HG02938 (cell line): ENCODE data around the gene GAN.
A peak's percentile ranks its signal among the peaks of the same experiment; 100 is the strongest.
"Not testable (repeated sequence)": the region's sequence is repeated elsewhere in the genome, so short reads cannot be mapped to it uniquely, and the experiment has no call there.

Experiments used
- ATAC-seq: cut with Tn5 transposase; IDR thresholded peaks from one replicate; pipeline ENCODE4 v1.9.1; 2021; ENCODE audit warnings: mild to moderate bottlenecking, moderate library complexity; ENCODE audit not compliant: unreplicated experiment

GAN gene

DNA sequence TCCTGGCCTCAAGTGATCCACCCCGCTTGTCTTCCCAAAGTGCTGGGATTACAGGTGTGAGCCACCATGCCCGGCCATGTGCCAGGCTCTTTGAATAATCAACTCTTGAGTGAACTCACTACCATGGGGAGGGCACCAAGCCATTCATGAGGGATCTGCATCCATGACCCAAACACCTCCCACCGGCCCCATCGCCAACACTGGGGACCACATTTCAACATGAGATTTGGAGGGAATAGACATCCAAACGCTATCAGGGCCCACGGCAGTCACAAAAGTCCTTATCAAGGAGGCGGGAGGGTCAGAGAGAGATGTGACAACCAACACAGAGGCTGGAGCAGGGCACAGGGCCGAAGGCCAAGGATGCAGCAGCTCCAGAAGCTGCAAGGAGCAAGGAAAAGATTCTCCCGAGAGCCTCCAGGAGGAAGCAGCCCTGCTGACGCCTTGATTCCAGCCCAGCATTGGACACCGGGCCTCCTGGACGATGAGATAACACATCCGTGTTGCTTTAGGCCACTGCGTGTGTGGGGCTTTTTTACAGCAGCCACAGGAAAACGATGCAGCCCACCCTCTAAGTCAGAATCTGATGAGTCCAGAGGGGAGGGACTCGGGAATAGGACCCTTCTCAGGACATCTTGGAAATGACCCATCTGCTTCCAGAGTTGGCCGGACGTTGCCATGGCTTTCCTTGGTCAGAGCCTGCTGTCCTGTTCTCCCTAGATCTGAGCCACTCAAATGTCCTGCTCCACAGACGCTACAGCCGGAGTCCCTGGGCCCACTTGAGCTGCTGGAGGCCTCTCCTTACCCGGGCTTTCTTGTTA is 82.5 kb downstream of the GAN start:
- no peak for ATAC-seq

DNA sequence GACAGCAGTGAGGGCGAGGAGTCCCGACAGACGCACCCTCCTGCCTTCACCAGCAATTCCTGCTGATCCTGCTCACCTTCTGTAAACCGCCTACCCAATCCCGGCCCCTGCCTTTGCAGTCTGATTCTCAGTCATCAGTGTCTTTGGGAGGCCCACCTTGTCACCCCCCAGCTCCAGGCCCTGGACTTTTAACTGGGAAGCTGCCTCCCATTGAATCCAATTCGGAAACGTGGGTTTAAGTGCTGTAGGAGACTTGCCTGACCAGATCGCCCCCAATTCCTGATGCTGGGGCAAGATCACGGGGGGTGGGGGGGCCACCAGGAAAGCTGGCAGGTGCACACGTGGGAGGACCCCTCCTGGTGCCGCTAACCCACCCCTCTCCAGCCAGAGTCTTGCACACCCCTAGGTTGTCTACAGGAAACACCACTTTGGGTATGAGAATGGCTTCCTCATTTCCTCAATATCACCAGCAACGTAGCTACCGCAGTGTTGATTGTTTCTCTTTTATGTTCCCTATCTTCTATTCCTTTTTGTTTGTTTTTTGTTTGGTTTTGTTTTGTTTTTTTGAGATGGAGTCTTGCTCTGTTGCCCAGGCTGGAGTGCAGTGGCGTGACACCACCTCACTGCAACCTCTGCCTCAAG is 83.2 kb downstream of the GAN start:
- no peak for ATAC-seq

DNA sequence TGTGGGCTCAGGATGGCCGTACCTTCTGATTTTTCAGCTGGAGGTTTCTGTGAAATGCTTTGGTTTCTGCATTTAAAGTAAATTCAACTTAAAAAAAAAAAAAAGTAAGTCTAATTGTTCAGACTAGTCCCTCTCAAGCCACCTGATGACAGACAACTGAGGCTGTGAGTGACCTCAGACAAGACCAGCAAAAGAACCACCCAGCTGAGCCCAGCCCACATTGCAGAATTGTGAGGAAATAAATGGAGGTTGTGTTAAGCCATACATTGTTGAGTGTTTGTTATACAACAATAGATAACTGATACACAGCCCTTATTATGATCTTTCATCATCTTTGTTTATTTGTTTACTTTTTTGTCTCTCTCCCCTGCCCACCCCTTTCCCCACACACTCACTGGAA is 85.1 kb downstream of the GAN start:
- no peak for ATAC-seq

DNA sequence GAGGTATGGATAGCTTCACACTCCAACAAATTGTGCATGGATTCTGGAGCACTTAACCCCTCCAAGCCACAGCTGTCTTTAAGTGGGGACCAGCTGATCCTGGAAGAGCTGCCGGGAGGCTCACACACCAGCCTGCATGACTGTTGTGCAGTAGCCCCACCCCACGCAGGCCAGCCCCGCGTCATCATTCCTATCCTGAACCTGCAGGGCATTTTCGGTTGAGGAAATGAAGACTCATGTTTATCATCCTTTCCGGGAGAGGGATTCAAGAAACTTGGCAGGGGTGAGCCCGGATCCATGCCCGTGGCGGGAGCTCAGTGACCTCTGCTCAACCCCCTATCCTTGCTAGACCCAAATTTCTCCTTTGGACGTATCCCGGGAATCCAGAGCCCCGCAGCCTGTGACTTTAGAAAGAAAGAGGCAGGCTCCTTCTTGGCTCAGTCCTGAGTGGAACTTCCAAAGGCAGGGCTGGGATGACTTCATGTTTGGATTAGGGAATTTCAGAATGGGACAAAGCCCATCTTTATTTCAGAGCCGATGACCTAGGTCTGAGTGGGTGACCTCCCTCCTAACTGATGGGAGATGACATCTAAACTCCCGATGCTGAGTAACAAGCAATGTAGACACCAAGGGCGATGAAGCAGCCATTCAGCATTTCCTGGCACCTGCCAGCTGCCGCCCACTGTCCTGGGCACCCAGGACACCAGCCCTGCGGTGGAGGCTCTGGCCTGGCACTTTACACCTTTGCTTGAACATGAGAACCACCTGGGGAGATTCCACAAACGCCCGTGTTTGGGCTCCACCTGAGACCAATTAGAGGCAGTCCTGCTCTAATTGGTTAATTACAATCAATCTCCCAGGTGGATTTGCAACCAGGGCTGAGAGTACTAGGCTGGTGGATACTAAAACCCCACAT is 86.5 kb downstream of the GAN start:
- no peak for ATAC-seq

DNA sequence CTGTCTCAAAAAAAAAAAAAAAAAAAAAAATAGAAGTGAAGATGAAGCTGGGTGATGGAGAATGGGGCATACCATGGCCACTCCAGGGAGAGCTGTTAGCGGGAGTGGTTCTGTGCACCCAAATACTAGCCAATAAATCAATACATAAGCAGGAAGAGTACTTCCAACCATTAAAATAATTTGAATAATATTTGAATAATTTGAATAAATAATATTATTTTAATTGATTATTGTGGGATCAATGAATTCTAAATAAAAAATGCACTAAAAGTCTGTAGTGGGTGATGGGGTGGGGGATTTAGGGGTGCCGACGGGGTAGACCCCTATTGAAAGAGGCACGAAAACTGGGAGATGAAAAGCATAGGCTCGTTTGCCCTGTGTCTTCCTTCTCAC is 88.4 kb downstream of the GAN start:
- no peak for ATAC-seq

DNA sequence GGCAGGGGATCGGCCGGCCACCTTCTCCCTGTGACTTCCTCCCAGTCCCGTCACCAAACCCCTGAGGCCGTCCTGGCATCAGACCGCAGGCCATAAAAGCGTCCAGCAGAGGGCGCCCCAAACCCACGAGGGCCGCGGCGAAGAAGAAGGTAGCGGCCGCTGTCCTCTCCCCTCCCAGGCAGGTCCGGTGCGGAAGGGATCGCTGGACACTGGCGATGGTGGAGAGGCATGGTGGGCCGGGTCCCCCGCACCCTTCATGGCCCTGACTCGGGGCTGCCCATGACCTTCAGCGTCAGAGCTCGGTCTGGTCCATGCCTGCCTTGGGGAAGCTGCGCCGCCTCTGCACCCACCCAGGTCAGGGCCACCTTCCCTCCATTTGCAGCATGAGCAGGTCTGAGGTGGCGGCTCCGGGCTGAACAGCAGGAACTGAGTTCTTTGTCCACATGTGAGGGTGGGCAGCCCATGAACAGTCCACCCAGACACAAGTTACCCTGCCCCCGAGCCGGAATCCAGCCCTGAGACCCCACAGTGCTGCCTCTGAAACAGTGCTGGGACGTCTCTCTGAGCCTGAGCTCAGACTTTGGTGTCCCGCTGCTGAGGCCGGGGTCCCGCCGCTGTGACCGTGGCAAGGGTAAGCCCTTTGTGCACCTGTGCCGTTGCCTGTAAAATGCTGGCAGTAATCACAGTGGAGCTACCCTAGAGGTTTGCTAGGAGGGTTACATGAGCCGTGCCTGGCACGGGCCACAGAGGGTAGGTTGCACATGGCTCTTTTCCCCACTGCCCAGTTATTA is 89.0 kb downstream of the GAN start:
- ATAC-seq = peak; percentile 73

DNA sequence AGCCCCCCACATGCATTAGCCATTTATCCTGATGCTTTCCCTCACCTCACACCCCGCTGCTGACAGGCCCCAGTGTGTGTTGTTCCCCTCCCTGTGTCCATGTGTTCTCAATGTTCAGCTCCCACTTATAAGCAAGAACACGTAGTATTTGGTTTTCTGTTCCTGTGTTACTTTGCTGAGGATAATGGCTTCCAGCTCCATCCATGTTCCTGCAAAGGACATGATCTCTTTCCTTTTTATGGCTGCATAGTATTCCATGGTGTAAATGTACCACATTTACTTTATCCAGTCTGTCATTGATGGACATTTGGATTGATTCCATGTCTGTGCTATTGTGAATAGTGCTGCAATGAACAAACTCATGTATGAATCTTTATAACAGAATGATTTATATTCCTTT is 90.2 kb downstream of the GAN start:
- not testable (repeated sequence) for ATAC-seq

DNA sequence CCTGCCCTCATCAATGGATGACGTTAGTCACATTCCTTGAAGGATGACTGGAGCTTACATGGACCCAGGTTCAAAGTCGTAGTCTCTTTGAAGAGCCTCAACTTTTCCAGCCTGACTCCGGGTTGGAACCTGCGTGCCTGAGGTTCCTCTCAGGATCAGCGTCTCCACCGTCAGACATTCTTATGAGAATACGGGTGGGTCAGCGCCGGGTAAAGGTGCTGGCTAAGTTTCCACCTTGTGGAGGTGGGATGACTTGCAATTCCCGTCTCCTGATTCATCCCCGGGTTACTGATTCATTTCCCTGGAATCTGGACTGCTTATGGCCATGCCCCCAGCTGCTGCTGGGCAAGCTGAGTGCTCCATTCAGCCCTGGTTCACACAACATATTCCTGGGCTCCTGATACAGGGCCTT is 90.9 kb downstream of the GAN start:
- ATAC-seq = no peak

DNA sequence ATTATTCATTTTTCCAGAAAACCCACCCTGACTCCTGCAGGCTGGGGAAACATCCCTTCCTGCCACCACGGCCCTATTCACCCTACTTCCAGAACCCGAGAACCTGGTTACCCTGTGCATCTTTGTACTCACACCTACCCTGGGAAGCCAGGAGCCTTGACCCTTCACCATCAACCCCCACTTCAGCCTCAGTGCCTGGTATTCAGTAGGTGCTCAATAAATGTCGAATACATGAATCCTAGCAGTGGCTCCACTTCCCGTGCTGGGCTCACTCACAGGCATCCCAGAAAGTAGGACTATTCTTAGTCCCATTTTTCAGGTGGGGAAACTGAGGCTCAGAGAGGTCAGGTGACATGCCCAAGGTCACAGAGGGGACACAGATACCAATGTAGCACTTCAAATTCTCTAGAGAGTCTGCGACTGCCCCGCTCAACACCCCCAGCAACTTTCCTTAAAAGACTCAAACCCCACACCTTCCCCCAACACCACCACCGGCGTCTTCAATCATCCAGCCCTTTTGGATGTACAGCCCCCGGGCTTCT is 93.7 kb downstream of the GAN start:
- ATAC-seq = no peak

DNA sequence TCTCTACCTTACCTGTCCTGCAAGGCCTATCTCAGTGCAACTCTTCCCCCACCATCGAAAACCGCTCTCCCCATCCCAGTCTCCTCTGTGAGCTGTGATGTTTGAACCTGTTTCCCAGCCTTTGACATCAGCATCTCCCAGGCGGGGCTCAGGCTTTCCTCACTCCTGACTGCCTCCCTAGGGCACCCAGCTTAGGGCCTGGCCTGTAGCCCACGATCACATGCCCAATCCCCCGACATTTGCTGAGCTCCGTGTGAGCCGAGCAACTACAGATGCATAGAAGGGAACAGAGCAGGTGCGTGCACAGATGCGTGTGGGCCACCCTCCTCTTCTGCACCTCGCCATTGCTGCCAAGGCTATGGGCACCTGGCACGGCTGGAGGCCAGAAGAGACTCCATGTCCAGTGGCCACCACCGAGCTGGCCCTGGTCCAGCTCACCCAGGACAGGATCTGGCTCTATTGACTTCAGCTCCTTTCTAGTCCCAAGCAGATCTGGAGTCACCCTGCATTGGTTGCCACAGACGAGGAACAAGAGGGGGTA is 94.3 kb downstream of the GAN start:
- ATAC-seq = no peak

DNA sequence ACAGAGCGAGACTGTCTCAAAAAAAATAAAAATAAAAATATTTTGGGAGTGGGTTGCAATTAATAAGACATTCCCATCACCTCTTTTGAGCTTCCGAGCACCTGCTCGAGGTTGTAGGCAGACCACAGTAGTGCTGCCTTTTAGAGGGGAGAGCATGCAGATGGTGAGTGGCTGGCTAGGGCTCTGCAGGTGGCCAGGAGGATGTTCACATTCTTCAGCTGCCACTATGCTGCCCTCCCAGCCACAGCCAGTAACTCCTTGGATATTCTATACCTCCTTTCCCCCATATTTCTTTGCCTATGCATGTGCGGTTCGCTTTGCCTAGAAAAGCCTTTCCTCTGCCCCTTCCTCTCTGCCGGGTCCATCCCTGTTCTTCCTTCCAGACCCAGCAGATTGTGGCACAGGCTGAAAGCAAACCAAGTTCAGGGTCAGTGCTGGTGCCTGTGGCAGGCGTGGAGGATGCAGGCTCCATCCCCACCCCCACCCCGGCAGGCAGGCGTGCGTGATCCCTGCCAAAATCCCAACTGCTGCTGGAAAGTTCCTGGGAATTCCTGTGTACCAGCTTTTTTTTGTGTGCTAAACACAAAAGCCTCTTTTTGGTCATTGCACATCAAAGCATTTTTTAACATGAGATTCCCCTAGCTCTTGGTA is 96.0 kb downstream of the GAN start:
- no peak for ATAC-seq

DNA sequence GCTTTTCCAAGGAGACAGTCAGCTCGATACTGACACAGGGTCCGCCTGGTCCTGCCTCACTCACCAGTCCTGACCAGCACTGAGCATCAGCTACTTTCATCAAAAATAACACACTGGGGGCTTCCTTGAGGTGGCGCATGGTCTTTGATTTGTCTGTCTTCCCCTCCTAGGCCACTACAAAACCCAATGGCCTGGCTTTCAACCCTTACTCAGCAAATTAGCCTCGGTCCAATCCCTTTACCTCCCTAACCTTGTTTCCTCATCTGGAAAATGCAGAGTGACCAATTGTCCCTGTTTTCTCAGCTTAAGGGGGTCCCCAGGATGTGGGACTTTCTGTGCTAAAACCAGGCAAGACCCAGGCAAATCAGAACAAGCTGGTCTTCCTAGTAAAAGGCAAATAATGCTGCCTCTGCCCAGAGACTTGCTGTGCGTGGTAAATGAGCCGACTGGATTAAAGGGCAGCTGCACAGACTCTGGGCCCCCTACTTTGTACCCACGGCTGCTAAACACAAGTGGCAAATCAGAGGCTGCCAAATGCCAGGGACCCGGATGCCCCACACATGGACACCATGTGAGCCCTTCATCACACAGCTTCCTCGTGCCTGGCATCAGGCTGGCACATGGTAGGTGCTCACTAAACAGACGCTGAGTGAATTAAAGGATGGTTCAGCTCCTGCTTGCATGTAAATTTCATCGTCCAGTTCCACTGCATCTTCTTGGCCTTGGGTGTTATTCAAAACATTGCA is 98.7 kb downstream of the GAN start:
- no peak for ATAC-seq

DNA sequence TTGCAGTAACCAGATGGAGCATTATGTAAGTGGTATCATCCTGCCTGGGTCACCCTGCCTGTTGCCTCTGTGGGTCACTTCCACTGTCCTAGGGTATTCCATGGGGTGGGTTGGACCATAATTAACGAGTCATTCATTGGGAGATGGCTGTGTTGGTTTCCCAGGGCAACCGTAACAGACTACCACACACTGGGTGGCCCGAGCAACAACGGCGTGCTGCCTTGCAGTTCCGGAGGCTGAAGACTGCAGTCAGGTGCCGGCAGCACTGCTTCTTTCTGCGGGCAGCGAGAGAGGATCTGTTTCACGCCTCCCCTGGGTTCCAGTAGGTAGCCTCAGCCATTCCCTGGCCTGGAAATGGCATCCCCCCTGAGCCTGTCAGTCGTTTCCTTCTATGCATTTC is 101.0 kb downstream of the GAN start:
- ATAC-seq = no peak

DNA sequence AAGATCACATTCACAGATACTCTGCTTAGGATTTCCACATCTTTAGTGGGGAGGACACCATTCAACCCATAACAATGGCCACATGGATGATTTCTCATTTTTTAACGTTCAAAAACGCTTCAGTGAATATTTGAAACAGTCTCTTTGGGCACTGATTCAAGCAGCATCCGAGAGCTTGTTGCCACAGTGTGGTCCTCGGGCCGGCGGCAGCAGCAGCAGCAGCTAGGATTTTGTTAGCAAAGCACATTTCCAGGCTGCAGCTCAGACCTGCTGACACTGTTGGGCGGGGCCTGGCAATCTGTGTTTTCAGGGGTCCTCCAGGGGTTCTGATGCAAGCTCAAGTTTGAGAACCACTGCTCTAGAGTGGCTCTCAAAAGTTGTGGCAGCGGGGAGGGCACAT is 102.0 kb downstream of the GAN start:
- ATAC-seq = no peak

DNA sequence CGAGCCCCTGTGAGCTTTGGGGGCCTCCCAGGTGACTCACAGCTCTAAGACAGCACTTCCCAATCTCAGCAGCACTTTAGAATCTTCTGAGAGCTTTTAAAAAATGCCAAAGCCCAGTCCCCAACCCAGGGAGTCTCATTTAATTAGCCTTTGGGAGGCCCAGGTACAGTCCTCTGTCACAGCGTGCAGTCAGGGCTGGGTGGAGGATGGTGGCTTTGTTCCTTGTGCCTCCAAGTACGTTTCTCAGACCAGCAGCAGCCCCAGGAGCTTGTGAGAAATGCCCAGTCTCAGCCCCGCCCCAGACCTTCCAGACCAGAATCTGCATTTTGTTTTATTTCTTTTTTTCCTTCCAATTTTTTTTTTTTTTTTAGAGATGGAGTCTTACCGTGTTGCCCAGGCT is 102.4 kb downstream of the GAN start:
- ATAC-seq = no peak

DNA sequence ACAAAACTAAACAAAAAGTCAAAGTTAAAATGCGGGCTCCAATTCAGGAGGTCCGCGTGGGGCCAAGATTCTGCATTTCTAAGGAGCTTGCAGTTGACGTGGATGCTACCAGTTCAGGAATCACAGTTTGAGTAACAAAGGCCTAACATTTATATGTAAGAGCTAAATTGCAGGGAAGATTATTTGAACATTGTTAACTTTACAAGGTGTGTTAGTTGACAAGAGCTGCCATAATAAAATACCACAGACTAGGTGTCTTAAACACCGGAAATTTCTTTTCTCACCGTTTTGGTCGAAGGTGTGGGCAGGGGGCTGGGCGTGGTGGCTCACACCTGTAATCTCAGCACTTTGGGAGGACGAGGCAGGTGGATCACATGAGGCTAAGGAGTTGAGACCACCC is 105.0 kb downstream of the GAN start:
- ATAC-seq = no peak

DNA sequence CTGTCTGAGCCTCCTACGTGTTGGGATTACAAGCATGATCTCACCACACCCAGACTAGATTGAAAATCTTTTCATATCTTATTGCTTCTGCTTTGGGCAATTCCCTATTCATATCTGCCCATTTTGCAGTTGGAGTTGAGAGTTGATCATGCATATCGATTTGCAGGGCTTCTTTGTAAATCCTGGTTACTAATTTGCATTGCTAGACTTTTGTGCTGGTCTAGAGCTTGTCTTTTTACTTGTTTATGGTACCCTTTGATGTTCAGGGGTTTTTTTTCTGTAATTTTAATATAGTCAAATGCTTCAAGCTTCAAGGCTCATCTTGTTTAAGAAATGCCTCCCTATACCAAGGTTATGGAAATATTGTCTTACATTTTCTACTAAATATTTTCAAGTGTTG is 106.4 kb downstream of the GAN start:
- no peak for ATAC-seq

DNA sequence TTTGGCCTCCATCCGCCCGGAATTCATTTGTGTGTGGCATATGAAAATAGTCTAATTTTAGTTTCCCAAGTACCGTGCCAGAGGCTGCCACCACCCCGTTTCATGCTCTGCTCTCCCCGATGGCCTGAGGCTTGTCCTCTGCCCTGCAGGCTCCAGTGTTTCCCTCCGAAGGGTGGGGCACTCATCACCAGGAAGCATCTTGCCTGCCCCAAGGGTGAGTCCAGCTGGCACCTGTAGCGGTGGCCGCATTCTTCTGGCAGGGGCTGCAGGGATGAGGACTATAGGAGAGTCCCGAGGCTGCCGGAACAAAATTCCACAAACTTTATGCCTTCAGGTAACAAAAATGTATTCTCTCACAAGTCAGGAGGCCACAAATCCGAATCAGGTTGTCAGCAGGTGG is 106.8 kb downstream of the GAN start:
- no peak for ATAC-seq

DNA sequence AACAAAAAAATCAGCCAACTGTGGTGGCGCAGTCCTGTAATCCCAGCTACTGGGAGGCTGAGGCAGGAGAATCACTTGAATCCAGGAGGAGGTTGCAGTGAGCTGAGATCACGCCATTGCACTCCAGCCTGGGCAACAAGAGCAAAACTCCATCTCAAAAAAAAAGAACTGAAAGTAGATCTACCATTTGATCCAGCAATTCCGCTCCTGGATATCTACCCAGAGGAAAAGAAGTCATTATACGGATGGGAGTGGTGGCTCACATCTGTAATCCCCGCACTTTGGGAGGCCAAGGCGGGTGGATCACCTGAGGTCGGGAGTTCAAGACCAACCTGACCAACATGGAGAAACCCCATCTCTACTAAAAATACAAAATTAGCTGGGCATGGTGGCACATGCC is 107.4 kb downstream of the GAN start:
- not testable (repeated sequence) for ATAC-seq
